Fibroblast of peridontal ligament (primary cell): Measurements from ENCODE around the gene CD69.
"Not testable (repeated sequence)": the region's sequence is repeated elsewhere in the genome, so short reads cannot be mapped to it uniquely, and the experiment has no call there.

ENCODE experiments used
- DNase-seq: peaks from one replicate; pipeline ENCODE4 v3.0.0-alpha.2; 2010; ENCODE audit errors: extremely low read depth

The CD69 gene

DNA sequence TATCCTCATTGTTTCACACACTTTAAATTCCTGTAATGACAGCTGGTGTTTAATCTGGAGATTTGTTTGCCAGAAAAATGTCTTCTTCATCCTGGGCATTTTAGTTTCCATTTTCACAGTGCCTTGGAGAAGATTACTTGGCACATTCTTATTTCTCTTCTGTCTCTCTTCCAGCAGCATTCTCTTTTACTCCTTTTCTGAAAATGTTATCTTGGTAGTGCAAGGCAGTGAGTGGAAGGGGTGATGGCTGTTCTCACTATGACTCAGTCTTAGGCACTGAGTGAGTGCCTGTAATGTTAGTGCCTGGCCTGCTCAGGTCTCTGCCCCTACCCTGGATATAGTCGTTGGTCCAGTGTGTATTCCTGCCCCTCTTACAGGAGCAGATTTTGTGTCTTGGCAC is 40.9 kb downstream of the CD69 start:
- DNase-seq, result no peak

- no peak for DNase-seq
Measured at GRCh38 chr12:9718968-9719367, 41.7 kb downstream of the CD69 start.

DNA sequence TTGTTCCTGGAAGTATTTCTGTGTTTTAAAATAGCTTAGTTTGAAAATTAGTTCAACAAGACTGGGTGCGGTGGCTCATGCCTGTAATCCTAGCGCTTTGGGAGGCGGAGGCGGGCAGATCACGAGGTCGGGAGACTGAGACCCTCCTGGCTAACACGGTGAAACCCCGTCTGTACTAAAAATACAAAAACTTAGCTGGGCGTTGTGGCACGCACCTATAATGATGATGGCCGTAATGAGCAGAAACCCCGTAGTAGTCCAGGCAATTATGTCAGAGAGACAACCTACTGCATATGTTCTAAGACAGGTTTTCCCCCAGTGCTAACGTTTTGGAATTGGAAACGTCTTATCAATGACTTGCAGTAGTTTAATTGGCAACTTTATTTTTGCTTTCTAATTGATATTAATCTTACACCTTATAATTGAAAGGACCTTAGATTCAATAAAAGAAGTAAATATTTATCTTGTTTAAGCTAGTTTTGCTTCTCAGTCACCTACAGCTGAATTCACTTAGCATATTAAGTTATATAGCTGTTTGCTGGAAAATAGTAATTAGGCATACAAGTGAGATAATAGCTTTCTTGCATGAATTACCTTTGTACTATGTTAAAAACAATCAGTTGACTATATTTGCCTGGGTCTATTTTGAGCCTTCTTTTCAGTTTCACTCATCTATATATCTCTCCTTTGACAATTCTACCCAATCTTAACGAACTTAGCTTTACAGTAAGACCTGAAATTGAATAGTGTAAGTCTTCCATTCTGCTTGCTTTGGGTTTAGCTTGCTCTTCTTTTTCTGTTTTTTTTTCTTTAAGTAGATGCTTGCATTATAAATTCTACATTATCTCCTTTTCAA is 43.4 kb downstream of the CD69 start:
- no peak for DNase-seq

GRCh38 chr12:9713032-9713558 is 47.6 kb downstream of the CD69 start:
- not testable (repeated sequence) for DNase-seq

DNA sequence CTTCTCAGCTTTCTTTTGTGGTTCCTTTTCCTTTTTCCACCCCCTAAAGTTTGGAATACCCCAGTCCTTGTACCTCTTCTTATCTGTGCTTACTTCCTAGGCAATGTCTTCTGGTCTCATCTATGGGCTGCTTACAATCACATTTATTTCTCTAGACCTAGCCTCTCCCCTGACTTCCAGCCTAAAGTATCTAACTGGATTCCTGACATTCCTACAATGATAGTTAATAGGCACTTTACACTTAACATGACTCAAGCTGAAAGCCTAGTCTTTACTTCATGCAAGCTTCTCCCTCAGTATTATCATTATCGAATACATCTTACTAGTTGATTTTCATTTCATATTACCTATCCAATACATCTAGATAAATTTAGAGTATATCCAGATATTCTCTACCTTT is 49.0 kb downstream of the CD69 start:
- no peak for DNase-seq

- DNase-seq, result no peak
Measured at GRCh38 chr12:9710584-9711375, 49.9 kb downstream of the CD69 start.

GRCh38 chr12:9708853-9709252 is 51.8 kb downstream of the CD69 start:
- no peak for DNase-seq

DNA sequence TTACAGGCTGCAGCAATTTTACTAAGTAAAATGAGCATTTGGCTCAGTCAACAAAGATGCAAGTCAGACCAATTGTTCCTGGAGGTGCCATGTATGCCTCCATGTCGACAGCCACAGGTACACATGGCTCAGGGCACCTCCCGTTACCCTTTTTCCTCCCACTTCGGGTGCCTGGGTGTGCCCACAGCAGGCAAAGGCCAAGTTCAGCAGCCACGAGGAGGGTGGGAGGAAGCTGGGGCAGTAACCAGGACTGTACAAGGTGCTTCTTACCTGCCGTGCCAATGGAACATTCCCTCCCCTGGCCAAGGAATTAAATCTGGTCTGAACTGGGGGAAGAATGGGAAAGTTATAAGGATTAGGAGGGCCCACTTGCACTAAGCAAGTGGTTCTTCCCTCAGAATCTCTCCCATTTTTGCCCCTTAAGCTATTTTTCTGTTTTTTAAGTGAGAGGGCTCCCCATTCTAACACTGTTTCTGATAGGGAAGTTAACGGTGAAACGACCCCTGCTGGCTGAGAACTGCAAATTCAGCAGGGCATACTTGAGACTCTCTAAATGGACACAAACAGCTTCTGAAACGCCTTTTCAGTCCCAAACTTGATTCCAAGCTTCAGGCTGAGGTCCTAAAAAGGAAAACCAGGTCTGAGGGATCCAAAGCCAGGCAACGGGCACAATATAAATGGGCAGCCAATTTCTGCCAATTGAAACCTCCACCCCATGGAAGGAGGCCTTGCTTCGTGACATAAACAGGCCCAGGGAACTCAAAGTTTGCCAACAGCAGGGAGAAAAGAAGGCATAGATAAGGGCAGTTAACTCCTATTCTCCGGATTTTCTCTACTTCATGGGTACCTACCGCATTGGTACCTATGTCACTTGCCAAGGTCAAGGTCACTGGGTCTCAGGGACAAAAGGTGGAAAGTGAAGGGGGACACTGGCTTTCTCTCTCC is 52.6 kb downstream of the CD69 start:
- peak; percentile 73 for DNase-seq

- no peak for DNase-seq
Measured at GRCh38 chr12:9707356-9707755, 53.3 kb downstream of the CD69 start.

DNA sequence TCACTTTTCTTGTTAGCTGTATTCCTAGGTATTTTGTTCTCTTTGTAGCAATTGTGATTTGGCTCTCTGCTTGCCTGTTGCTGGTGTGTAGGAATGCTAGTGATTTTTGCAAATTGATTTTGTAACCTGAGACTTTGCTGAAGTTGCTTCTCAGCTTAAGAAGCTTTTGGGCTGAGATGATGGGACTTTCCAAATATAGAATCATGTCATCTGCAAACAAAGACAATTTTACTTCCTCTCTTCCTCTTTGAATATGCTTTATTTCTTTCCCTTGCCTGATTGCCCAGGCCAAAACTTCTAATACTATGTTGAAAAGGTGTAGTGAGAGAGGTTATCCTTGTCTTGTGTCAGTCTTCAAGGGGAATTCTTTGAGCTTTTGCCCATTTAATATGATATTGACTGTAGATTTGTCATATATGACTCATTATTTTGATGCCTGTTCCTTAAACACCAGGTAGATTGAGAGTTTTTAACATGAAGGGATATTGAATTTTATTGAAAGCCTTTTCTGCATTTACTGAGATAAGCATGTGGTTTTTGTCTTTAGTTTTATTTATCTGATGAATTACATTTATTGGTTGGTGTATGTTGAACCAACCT is 54.5 kb downstream of the CD69 start:
- peak; percentile 29 for DNase-seq

DNA sequence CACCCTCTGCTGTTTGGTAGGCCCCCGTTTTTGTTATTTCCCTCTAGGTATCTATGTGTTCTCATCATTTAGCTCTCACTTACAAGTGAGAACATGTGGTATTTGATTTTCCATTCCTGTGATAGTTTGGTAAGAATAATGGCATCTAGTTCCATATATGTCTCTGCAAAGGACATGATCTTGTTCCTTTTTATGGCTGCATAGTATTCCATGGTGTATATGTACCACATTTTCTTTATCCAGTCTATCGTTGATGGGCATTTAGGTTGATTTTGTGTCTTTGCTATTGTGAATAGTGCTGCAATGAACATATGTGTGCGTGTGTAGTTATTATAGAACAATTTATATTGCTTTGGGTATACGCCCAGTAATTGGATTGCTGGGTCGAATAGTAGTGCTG is 56.1 kb downstream of the CD69 start:
- not testable (repeated sequence) for DNase-seq
